SU-DHL-6 (cell line): Measurements from ENCODE around the gene ZNF117.
"Not testable (repeated sequence)": the region's sequence is repeated elsewhere in the genome, so short reads cannot be mapped to it uniquely, and the experiment has no call there.

Source experiments
- EZH2phosphoT487 ChIP-seq: fragments of 200-600 bp; sonication (generic), shearing (Covaris generic); conservative IDR thresholded peaks from 2 replicates; pipeline ENCODE4 v1.6.1; 2018; ENCODE audit warnings: mild to moderate bottlenecking, antibody characterized with exemption, low read length, moderate library complexity, mixed read lengths
- TF ChIP-seq, protein P1 (sequence below): fragments of 200-600 bp; sonication (generic); IDR thresholded peaks from one replicate; pipeline ENCODE4 v1.5.1; 2017; ENCODE audit warnings: antibody characterized with exemption, mild to moderate bottlenecking, low read length, moderate library complexity; ENCODE audit not compliant: insufficient read depth, poor library complexity, severe bottlenecking

DNA sequence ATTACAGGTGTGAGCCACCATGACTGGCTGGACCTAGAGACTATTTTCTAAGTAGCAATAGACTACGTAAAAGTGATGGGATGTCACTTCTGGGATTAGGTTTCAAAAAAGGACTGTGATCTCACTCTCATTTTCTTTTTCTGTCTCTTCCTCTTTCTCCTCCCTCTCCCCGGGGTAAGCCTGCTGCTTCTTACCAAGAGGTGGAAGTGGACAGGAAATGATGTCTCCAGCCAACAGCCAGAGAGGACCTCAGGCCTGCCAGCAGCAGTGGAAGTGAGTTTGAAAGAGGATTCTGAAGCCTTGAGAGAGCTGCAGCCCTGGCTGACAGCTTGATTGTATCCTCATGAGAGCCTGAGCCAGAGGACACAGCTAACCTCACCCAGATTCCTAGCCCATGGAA, 45.7 kb upstream of the ZNF117 start:
- TF ChIP-seq, protein P1, sequence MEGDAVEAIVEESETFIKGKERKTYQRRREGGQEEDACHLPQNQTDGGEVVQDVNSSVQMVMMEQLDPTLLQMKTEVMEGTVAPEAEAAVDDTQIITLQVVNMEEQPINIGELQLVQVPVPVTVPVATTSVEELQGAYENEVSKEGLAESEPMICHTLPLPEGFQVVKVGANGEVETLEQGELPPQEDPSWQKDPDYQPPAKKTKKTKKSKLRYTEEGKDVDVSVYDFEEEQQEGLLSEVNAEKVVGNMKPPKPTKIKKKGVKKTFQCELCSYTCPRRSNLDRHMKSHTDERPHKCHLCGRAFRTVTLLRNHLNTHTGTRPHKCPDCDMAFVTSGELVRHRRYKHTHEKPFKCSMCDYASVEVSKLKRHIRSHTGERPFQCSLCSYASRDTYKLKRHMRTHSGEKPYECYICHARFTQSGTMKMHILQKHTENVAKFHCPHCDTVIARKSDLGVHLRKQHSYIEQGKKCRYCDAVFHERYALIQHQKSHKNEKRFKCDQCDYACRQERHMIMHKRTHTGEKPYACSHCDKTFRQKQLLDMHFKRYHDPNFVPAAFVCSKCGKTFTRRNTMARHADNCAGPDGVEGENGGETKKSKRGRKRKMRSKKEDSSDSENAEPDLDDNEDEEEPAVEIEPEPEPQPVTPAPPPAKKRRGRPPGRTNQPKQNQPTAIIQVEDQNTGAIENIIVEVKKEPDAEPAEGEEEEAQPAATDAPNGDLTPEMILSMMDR, result not testable (repeated sequence)
- not testable (repeated sequence) for TF ChIP-seq EZH2phosphoT487
